ENCODE data around the gene ATP5MC2.

The ATP5MC2 gene

DNA sequence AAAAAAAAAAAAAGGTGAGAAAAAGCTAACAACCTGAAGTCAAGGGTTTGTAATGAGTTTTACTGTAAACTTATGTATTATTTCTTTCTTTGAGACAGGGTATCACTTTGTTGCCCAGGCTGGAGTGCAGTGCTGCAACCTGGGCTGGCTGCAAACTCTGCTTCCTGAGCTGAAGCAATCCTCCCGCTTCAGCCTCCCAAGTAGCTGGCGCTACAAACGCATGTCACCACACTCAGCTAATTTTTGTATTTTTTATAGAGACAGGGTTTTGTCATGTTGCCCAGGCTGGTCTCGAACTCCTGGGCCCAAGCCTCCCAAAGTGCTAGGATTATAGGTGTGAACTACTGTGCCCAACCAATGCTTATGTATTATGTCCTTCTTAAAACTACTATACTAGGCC is 58.9 kb downstream of the ATP5MC2 start:
- DNase-seq (ENCODE audit: insufficient read length, low spot score) (no peak), FAIRE-seq (no peak)
- TF ChIP-seq, protein P1, sequence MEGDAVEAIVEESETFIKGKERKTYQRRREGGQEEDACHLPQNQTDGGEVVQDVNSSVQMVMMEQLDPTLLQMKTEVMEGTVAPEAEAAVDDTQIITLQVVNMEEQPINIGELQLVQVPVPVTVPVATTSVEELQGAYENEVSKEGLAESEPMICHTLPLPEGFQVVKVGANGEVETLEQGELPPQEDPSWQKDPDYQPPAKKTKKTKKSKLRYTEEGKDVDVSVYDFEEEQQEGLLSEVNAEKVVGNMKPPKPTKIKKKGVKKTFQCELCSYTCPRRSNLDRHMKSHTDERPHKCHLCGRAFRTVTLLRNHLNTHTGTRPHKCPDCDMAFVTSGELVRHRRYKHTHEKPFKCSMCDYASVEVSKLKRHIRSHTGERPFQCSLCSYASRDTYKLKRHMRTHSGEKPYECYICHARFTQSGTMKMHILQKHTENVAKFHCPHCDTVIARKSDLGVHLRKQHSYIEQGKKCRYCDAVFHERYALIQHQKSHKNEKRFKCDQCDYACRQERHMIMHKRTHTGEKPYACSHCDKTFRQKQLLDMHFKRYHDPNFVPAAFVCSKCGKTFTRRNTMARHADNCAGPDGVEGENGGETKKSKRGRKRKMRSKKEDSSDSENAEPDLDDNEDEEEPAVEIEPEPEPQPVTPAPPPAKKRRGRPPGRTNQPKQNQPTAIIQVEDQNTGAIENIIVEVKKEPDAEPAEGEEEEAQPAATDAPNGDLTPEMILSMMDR (IDR thresholded peaks at IDR 0.05; ENCODE audit: insufficient read depth, missing control alignments) = no peak

All from D721Med (cell line).